K562 (cell line): ENCODE results near the gene THADA. TPM values are rescaled to one million over a fixed set of nuclear protein-coding genes. Genes with fewer than 3 reads are reported as not detected.

ENCODE experiments used
- ATAC-seq: fragments of 200-7000 bp; cut with Tn5 transposase; 3 replicates; pipeline ENCODE4 v1.9.1; 2020; ENCODE audit warnings: moderate library complexity
- BruUV-seq: library from RNA; stranded (reverse); fragments of 400-500 nt; replicated peaks from 2 replicates; lab custom pipeline; 2021; lab: Mats Ljungman, UMichigan
- CTCF ChIA-PET: fragments of 300-600 bp; formaldehyde crosslinking; extraction: SDS; loops from one replicate; lab custom pipeline; 2021; ENCODE audit warnings: low intra/inter-chr PET ratio; lab: Yijun Ruan, JAX
- POLR2A ChIA-PET: fragments of 300-600, 350-650 bp; sonication (Branson Sonifier 250); formaldehyde crosslinking; extraction: SDS; loops from one replicate; lab custom pipeline; 2021; ENCODE audit warnings: antibody characterized with exemption, inconsistent platforms; lab: Yijun Ruan, JAX
- DNase-seq, 4 experiments: peaks; one replicate each; pipeline versions ENCODE4 v3.0.0 to v3.0.0-alpha.2; 2011 to 2018; ENCODE audit warnings: low spot score in 3 of 4, mixed read lengths in 3 of 4; ENCODE audit errors: extremely low read depth in 1 of 4
- FAIRE-seq: peaks from 2 replicates; lab custom pipeline; 2011; peaks lifted over from hg19 to GRCh38; lab: Jason Lieb, UNC
- H2AFZ ChIP-seq: 2 replicates; pipeline ENCODE4 v1.6.0; 2011; ENCODE audit warnings: low read depth, low read length, control low read depth, inconsistent platforms
- H3K27ac ChIP-seq: fragments of 200-600 bp; 3 replicates; pipeline ENCODE4 v1.8.0; 2011; ENCODE audit warnings: low read depth, mild to moderate bottlenecking, control low read depth, inconsistent platforms, low read length, moderate library complexity, mixed read lengths; ENCODE audit errors: extremely low read depth
- H3K27me3 ChIP-seq, 2 experiments: fragments of 300-600 bp in 1 of 2; 2 replicates in 1 of 2; 3 replicates in 1 of 2; pipeline versions ENCODE4 v1.6.0 to v1.8.0; 2011; ENCODE audit warnings: inconsistent platforms in 2 of 2, low read length in 2 of 2, mild to moderate bottlenecking in 1 of 2, mixed read lengths in 1 of 2, moderate library complexity in 1 of 2; ENCODE audit not compliant: control insufficient read depth in 2 of 2, insufficient read depth in 2 of 2
- H3K36me3 ChIP-seq: fragments of 300-600 bp; 3 replicates; pipeline ENCODE4 v1.8.0; 2011; ENCODE audit warnings: mild to moderate bottlenecking, low read length, inconsistent platforms; ENCODE audit not compliant: control insufficient read depth, insufficient read depth
- H3K4me1 ChIP-seq, 2 experiments: fragments of 200-600 bp in 1 of 2; replicated peaks in 1 of 2; 2 replicates in 1 of 2; 3 replicates in 1 of 2; pipeline versions ENCODE4 v1.5.1 to v1.8.0; 2011; ENCODE audit warnings: inconsistent platforms in 2 of 2, low read length in 2 of 2, mild to moderate bottlenecking in 1 of 2, mixed read lengths in 1 of 2, moderate library complexity in 1 of 2; ENCODE audit not compliant: control insufficient read depth in 2 of 2, insufficient read depth in 2 of 2
- H3K4me2 ChIP-seq: 2 replicates; pipeline ENCODE4 v1.6.1; 2011; ENCODE audit warnings: low read length, control low read depth, inconsistent platforms, mixed read lengths; ENCODE audit not compliant: insufficient read depth
- H3K4me3 ChIP-seq: fragments of 200-600 bp; sonication (generic), shearing (Covaris generic); 2 replicates; pipeline ENCODE4 v1.5.1; 2016; ENCODE audit warnings: control low read depth, inconsistent platforms
- H3K79me2 ChIP-seq: fragments of 200-600 bp; 3 replicates; pipeline ENCODE4 v1.8.0; 2011; ENCODE audit warnings: low read length, inconsistent platforms; ENCODE audit not compliant: control insufficient read depth, insufficient read depth
- H3K9ac ChIP-seq, 2 experiments: 2 replicates each; pipeline versions ENCODE4 v1.6.0 to v1.6.1; 2011; ENCODE audit warnings: low read depth in 2 of 2, low read length in 2 of 2, control low read depth in 1 of 2, inconsistent platforms in 1 of 2, mild to moderate bottlenecking in 1 of 2, mixed read lengths in 1 of 2; ENCODE audit not compliant: insufficient read depth in 1 of 2
- H3K9me1 ChIP-seq: one replicate; pipeline ENCODE4 v1.6.0; 2011; ENCODE audit warnings: inconsistent platforms, mild to moderate bottlenecking, low read length, moderate library complexity; ENCODE audit not compliant: control insufficient read depth, insufficient read depth
- H3K9me3 ChIP-seq: replicated peaks from 2 replicates; pipeline ENCODE4 v1.5.1; 2011; ENCODE audit warnings: low read depth, low read length, inconsistent platforms; ENCODE audit not compliant: control insufficient read depth, insufficient read depth
- H4K20me1 ChIP-seq: replicated peaks from 2 replicates; pipeline ENCODE4 v1.6.1; 2011; ENCODE audit warnings: low read length, inconsistent platforms, mixed read lengths; ENCODE audit not compliant: control insufficient read depth, insufficient read depth
- MGA ChIP-seq: fragments of 450-650 bp; IDR thresholded peaks from 2 replicates; pipeline ENCODE4 v1.6.1; 2016; ENCODE audit warnings: mild to moderate bottlenecking, moderate library complexity
- ZNF212 ChIP-seq: fragments of 450-650 bp; formaldehyde crosslinking; IDR thresholded peaks from 2 replicates; pipeline ENCODE4 v1.4.0; 2020; ENCODE audit warnings: mild to moderate bottlenecking
- ZNF699 ChIP-seq: fragments of 250-450 bp; sonication (Bioruptor Pico); IDR thresholded peaks from 2 replicates; pipeline ENCODE4 v1.8.0; 2021; ENCODE audit warnings: mild to moderate bottlenecking, moderate library complexity; ENCODE audit not compliant: insufficient replicate concordance
- WGBS: fragments of 100-300 bp; shearing (Covaris generic); methylation state at CpG from one replicate; pipeline ENCODE4 v1.1.6; 2016; ENCODE audit warnings: low coverage, mixed read lengths; ENCODE audit not compliant: insufficient coverage; ENCODE audit errors: missing lambda C conversion rate; 5-methylcytosine and 5-hydroxymethylcytosine counted together
- in situ Hi-C: fragments of 300-500 bp; cut with MboI; formaldehyde crosslinking; loops from 4 replicates; pipeline ENCODE4 v1.15.0; 2018; ENCODE audit warnings: inconsistent platforms, mixed read lengths
- intact Hi-C: fragments of 100-400 bp; cut with micrococcal nuclease; formaldehyde crosslinking; loops from 2 replicates; pipeline ENCODE4 v1.14.2; 2022
- polyA plus RNA-seq, 8 experiments: library from polyadenylated mRNA; depleted of rRNA in 4 of 8; stranded (reverse) in 5 of 8; unstranded in 3 of 8; fragments of >200 nt; fragmentation: Nextera tagmentation in 2 of 8; fragmentation: Illumina TruSeq in 1 of 8; extraction: Ambion mirVana in 2 of 8; extraction: Trizol in 1 of 8; gene quantifications; 2 replicates each; pipeline versions ENCODE4 v1.2.1 to v1.2.3, GENCODE V29; 2011 to 2014; ENCODE audit warnings: inconsistent platforms in 1 of 8, missing spikeins in 1 of 8
- total RNA-seq, 7 experiments: library from RNA; depleted of rRNA in 6 of 7; stranded (reverse); fragments of >200 nt in 6 of 7; fragmentation: Illumina TruSeq in 2 of 7; extraction: Trizol in 2 of 7; gene quantifications; 2 replicates each; pipeline versions ENCODE4 v1.2.1 to v1.2.3, GENCODE V29; 2011 to 2021; ENCODE audit warnings: low replicate concordance in 1 of 7
- TF ChIP-seq, protein P1 (sequence below): IDR thresholded peaks from 3 replicates; pipeline ENCODE4 v1.6.1; 2011; ENCODE audit warnings: borderline replicate concordance, mild to moderate bottlenecking; ENCODE audit not compliant: insufficient read length, insufficient read depth

Gene THADA
- total and polyA plus RNA-seq, 9 of the 15 experiments (the other 6 are each of a cell fraction or from before 2014, with no cell fraction given), result 17.8 to 34.7 (median 31.9) TPM

GRCh38 chr2:43340945-43341356 is 254.9 kb downstream of the THADA start:
- H3K9me3 ChIP-seq, result no peaks in the 10 kb centered on the region
- no peak overlapping the region for H2AFZ ChIP-seq
- no TSS peak for BruUV-seq
- ChIA-PET CTCF (no interaction called here), POLR2A (interaction anchor here (0.7 kb wide), 1 partner anchor 10 kb away, joined by 3 read pairs; no protein-coding TSS in a partner anchor)
- intact Hi-C loops (no loop called here), in situ Hi-C loops (no loop called here)
- H3K4me3 ChIP-seq, result no peak overlapping the region
- no peaks in the 10 kb centered on the region for H3K27me3 ChIP-seq
- WGBS, result 93% methylated on average over 1 of the region's 1 CpG
- H3K9ac ChIP-seq, result no peak overlapping the region
- peaks cover 12 to 25% of the 10 kb centered on the region in 2 experiments for H3K4me1 ChIP-seq
- DNase-seq (no peak), FAIRE-seq (no peak), ATAC-seq (no peak)
- no peaks in the 10 kb centered on the region for H3K79me2 ChIP-seq
- H3K27ac ChIP-seq, result no peak overlapping the region
- no peak overlapping the region for H3K4me2 ChIP-seq
- no peaks in the 10 kb centered on the region; the same call in 2 of the 3 replicates for H3K36me3 ChIP-seq
- H4K20me1 ChIP-seq, result no peaks in the 10 kb centered on the region
- no peaks in the 10 kb centered on the region for H3K9me1 ChIP-seq
- TF ChIP-seq ZNF699 (no peak), MGA (no peak), ZNF212 (no peak)
- TF ChIP-seq, protein P1, sequence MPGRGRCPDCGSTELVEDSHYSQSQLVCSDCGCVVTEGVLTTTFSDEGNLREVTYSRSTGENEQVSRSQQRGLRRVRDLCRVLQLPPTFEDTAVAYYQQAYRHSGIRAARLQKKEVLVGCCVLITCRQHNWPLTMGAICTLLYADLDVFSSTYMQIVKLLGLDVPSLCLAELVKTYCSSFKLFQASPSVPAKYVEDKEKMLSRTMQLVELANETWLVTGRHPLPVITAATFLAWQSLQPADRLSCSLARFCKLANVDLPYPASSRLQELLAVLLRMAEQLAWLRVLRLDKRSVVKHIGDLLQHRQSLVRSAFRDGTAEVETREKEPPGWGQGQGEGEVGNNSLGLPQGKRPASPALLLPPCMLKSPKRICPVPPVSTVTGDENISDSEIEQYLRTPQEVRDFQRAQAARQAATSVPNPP, result no peak
